ENCODE results near the gene RNF141.

RNF141 gene

DNA sequence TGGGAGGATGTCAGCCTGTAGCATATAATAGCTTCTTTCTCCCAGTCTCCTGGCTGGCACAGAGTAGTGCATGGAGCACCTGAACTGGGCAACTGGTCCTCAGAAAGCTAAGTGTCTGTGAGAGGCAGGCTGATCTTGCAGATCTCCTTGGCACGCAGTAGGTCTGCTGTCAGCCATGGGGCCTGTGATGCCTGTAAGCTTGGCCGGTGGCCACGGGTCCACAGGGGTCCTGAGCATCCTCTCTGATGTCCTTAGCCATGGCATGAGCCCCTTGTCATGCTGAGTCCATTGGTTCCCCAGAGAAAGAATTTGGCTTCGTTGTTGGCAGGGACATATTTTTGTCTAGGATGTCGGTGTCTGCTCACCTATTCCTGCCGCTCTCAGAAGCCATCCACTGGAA, 61.0 kb downstream of the RNF141 start:
- DNase-seq (ENCODE audit: low read depth), result no peak

DNA sequence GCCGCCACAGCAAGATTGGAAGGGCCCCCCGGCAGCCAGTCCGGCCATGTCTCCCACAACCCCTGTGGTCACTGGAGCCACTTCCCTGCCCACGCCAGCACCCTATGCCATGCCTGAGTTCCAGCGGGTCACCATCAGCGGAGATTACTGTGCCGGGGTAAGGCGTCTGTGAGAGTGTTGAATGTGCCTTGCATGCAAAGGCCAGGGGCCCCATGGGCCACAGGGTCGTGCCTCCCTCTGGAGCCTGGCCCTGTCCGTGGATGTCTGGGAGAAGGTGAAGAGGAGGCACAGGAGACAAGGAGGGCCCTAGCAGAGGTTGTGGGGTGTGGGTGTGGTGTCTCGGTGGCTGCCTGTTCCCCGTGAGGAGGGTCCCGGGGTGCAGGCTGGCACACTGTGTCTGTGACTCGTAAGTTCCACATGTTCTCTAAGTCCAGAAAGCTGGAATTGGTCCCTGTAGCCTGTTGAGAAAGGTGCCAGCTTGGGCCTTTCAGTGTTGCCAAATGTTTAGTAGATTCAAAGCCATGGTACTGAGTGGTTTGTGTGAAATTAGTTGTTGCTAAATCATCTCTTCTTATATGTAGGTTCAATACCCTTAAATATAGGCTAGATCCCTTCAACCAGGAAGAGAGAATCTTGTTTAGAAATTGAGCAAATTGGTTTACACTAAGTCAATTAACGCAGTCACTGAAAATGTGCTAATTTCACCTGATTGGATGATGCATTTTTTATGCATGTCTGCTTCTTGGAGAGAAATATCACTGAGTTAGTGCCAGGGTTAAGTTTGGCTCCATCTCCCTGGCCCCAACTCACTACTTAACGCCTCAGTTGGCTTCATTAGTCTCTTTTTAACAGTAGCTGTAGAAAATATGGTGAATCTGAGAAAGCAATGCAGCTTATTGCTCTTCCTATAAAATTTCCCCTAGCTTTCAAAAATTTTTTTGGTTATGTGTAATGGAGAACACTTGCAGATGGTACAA, 62.1 kb downstream of the RNF141 start:
- DNase-seq (ENCODE audit: low read depth), result no peak

GRCh38 chr11:10478066-10478465, 62.9 kb downstream of the RNF141 start:
- no peak for DNase-seq (ENCODE audit: low read depth)

DNA sequence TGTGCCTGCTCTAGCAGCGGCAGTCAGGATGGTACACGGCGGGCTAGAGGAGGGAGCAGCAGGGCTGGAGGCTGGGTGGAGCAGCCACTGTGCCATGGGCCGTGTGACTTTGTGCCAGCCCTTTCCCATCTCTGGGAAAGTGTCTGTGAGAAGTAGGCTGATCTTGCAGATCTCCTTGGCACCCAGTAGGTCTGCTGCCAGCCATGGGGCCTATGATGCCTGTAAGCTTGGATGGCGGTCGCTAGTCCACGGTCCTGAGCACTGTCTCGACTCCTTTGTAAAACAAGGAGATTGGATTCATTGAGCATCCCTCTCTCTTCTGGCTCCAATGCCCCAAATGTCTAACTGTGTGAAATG, 63.3 kb downstream of the RNF141 start:
- no peak for DNase-seq (ENCODE audit: low read depth)

- DNase-seq (ENCODE audit: low read depth), result no peak
Observed at GRCh38 chr11:10476927-10477689, 63.9 kb downstream of the RNF141 start.

DNA sequence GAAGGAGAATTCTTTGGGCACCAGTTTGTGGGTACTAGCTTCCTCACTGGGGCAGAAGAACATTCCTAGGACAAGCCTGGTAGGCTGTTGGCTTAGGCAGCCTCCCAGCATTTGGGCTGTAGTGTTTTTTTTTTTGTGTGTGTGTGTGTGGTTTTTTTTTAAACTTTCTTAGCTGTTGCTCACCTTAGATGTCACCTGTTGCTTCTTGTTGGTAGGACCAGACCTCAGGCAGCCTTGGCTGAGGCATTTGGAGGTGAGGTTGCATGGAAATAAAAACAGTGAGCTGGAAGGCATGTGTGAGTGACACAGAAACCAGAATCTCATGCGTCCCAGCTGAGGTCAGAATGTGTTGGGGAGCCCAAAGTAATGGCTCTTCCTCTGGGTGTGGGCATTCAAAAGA, 64.6 kb downstream of the RNF141 start:
- DNase-seq (ENCODE audit: low read depth), result no peak

DNA sequence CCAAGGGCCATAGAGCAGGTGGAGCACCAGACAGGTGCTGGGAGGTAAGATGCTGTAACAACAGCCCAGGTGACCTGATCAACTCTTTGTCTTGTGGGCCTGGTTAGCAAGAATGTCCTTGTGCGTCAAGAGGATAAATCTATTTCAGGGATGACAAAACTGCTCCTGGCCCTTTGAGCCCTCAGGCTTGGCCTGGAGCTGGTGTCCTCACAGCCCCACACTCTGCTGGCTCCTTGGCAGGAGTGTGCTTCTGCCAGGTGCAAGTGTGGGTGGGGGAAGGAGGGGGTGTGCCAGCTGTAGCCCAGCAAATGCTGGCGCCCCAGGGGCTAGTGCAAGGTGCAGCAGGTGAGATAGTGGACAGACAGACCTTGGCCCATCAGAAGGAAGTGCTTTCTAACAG, 66.4 kb downstream of the RNF141 start:
- DNase-seq (ENCODE audit: low read depth), result no peak

- no peak for DNase-seq (ENCODE audit: low read depth)
Observed at GRCh38 chr11:10473371-10473770, 67.6 kb downstream of the RNF141 start.

- DNase-seq (ENCODE audit: low read depth), result no peak
Observed at GRCh38 chr11:10462746-10463300, 78.2 kb downstream of the RNF141 start.
